OCI-M2 (cell line): ENCODE measurements around the gene SPOCK3.
"Not testable (repeated sequence)": the region's sequence is repeated elsewhere in the genome, so short reads cannot be mapped to it uniquely, and the experiment has no call there.

Experiments
- DNase-seq: peaks from one replicate; lab custom pipeline; 2025; ENCODE audit not compliant: unreplicated experiment; lab: John Stamatoyannopoulos, UW

SPOCK3 gene

GRCh38 chr4:166968219-166968618 is 266.1 kb downstream of the SPOCK3 start:
- DNase-seq, result not testable (repeated sequence)

GRCh38 chr4:166965562-166965961 is 268.7 kb downstream of the SPOCK3 start:
- no peak for DNase-seq

- no peak for DNase-seq
Measured at GRCh38 chr4:166957451-166957850, 276.8 kb downstream of the SPOCK3 start.

- DNase-seq, result no peak
Measured at GRCh38 chr4:166956484-166956883, 277.8 kb downstream of the SPOCK3 start.

GRCh38 chr4:166941629-166942028 is 292.7 kb downstream of the SPOCK3 start:
- no peak for DNase-seq

GRCh38 chr4:166930464-166930863 is 303.8 kb downstream of the SPOCK3 start:
- DNase-seq, result no peak

- DNase-seq, result no peak
Measured at GRCh38 chr4:166924424-166924823, 309.9 kb downstream of the SPOCK3 start.

- DNase-seq, result no peak
Measured at GRCh38 chr4:166913926-166914325, 320.4 kb downstream of the SPOCK3 start.

GRCh38 chr4:166903408-166903807 is 330.9 kb downstream of the SPOCK3 start:
- no peak for DNase-seq

GRCh38 chr4:166902941-166903340 is 331.4 kb downstream of the SPOCK3 start:
- DNase-seq, result no peak

GRCh38 chr4:166896254-166896653 is 338.0 kb downstream of the SPOCK3 start:
- DNase-seq, result no peak

GRCh38 chr4:166895771-166896170 is 338.5 kb downstream of the SPOCK3 start:
- DNase-seq, result no peak

- DNase-seq, result no peak
Measured at GRCh38 chr4:166887457-166887856, 346.8 kb downstream of the SPOCK3 start.

- DNase-seq, result no peak
Measured at GRCh38 chr4:166886718-166887117, 347.6 kb downstream of the SPOCK3 start.

- DNase-seq, result no peak
Measured at GRCh38 chr4:166882221-166882620, 352.1 kb downstream of the SPOCK3 start.

- DNase-seq, result no peak
Measured at GRCh38 chr4:166875821-166876220, 358.5 kb downstream of the SPOCK3 start.

- DNase-seq, result no peak
Measured at GRCh38 chr4:166862032-166862431, 372.3 kb downstream of the SPOCK3 start.

GRCh38 chr4:166850398-166850797 is 383.9 kb downstream of the SPOCK3 start:
- not testable (repeated sequence) for DNase-seq

GRCh38 chr4:166846939-166847338 is 387.4 kb downstream of the SPOCK3 start:
- DNase-seq, result no peak

- no peak for DNase-seq
Measured at GRCh38 chr4:166842795-166843261, 391.5 kb downstream of the SPOCK3 start.

GRCh38 chr4:166839615-166840251 is 394.6 kb downstream of the SPOCK3 start:
- DNase-seq, result no peak

GRCh38 chr4:166838975-166839614 is 395.2 kb downstream of the SPOCK3 start:
- DNase-seq, result no peak

GRCh38 chr4:166836865-166837264 is 397.4 kb downstream of the SPOCK3 start:
- no peak for DNase-seq
